Vagina (tissue), 2 donors: ENCODE results near the gene UCHL3. TPM values are rescaled to one million over a fixed set of nuclear protein-coding genes. Genes with fewer than 3 reads are reported as not detected.

Source experiments
- DNase-seq, 2 donors: peaks; one replicate each; pipeline ENCODE4 v3.0.0-alpha.2; 2017; ENCODE audit errors: extremely low spot score in 2 of 2
- H3K27ac ChIP-seq: fragments of 200-600 bp; sonication (generic); one replicate; pipeline ENCODE4 v1.5.1; 2019
- H3K27me3 ChIP-seq: fragments of 200-600 bp; sonication (generic); one replicate; pipeline ENCODE4 v1.5.1; 2019
- H3K36me3 ChIP-seq, 2 donors: fragments of 200-600 bp; sonication (generic); one replicate each; pipeline ENCODE4 v1.5.1; 2017 to 2019
- H3K4me1 ChIP-seq: fragments of 200-600 bp; sonication (generic); one replicate; pipeline ENCODE4 v1.5.1; 2019
- H3K4me3 ChIP-seq, 2 donors: fragments of 200-600 bp; sonication (generic); 1 replicate in 1 of 2; 2 replicates in 1 of 2; pipeline ENCODE4 v1.5.1; 2016 to 2019
- H3K9me3 ChIP-seq: fragments of 200-600 bp; sonication (generic); one replicate; pipeline ENCODE4 v1.5.1; 2019
- CTCF ChIP-seq, 3 experiments: fragments of 450-650 bp in 2 of 3; fragments of 200-600 bp in 1 of 3; sonication (generic) in 1 of 3; IDR thresholded peaks; one replicate each; pipeline ENCODE4 v1.5.1; 2017 to 2019; ENCODE audit warnings: antibody characterized with exemption in 3 of 3, mild to moderate bottlenecking in 2 of 3, moderate library complexity in 2 of 3
- POLR2A ChIP-seq, 2 donors: fragments of 450-650 bp; IDR thresholded peaks; one replicate each; pipeline ENCODE4 v1.6.1; 2017; ENCODE audit warnings: antibody characterized with exemption in 2 of 2, mild to moderate bottlenecking in 2 of 2, moderate library complexity in 2 of 2
- POLR2AphosphoS5 ChIP-seq, 2 donors: sonication (generic); formaldehyde crosslinking; IDR thresholded peaks; one replicate each; pipeline ENCODE4 v1.9.0; 2017; ENCODE audit warnings: antibody characterized with exemption in 2 of 2, mild to moderate bottlenecking in 2 of 2, low read depth in 1 of 2; ENCODE audit not compliant: insufficient read depth in 1 of 2
- intact Hi-C: fragments of 100-400 bp; cut with DNase I; formaldehyde crosslinking; loops from one replicate; pipeline ENCODE4 v1.15.1; 2023
- total RNA-seq: library from RNA; depleted of rRNA; stranded (reverse); fragments of >200 nt; gene quantifications from one replicate; pipeline ENCODE4 v1.2.3, GENCODE V29; 2016

Gene UCHL3
- total RNA-seq, 1 donor from 2014 or later: 5.6 TPM

- Histone ChIP-seq H3K27me3 (no peaks in the 10 kb centered on the region), H3K36me3 (peaks cover 0 to 10% of the 10 kb centered on the region in 2 donors), H3K9me3 (no peaks in the 10 kb centered on the region), H3K4me3 (no peak overlapping the region), H3K27ac (no peak overlapping the region), H3K4me1 (no peaks in the 10 kb centered on the region)
- no peak for DNase-seq
- intact Hi-C loops: no loop called here
- no peak for TF ChIP-seq POLR2A (IDR thresholded peaks at IDR 0.05)
- no peak for TF ChIP-seq POLR2AphosphoS5 (IDR thresholded peaks at IDR 0.05; ENCODE audit: insufficient read depth in 1 of 2, low read depth in 1 of 2)
- TF ChIP-seq CTCF (IDR thresholded peaks at IDR 0.05): no peak
These were observed 38.1 kb downstream of the UCHL3 start for GRCh38 chr13:75587679-75588078.

- Histone ChIP-seq H3K27ac (no peak overlapping the region), H3K36me3 (no peaks in the 10 kb centered on the region), H3K4me1 (no peaks in the 10 kb centered on the region), H3K27me3 (no peaks in the 10 kb centered on the region), H3K4me3 (no peak overlapping the region), H3K9me3 (no peaks in the 10 kb centered on the region)
- no peak for DNase-seq
- no peak for TF ChIP-seq POLR2AphosphoS5 (IDR thresholded peaks at IDR 0.05; ENCODE audit: insufficient read depth in 1 of 2, low read depth in 1 of 2)
- TF ChIP-seq POLR2A (IDR thresholded peaks at IDR 0.05): no peak
- TF ChIP-seq CTCF (IDR thresholded peaks at IDR 0.05): no peak
- intact Hi-C loops: no loop called here
These were observed 47.1 kb downstream of the UCHL3 start for GRCh38 chr13:75596657-75597182.

GRCh38 chr13:75600371-75600770 lies 50.8 kb downstream of the UCHL3 start:
- Histone ChIP-seq H3K4me3 (no peak overlapping the region), H3K27me3 (no peaks in the 10 kb centered on the region), H3K9me3 (no peaks in the 10 kb centered on the region), H3K36me3 (no peaks in the 10 kb centered on the region), H3K27ac (no peak overlapping the region), H3K4me1 (no peaks in the 10 kb centered on the region)
- TF ChIP-seq POLR2AphosphoS5 (IDR thresholded peaks at IDR 0.05; ENCODE audit: insufficient read depth in 1 of 2, low read depth in 1 of 2): no peak
- no peak for TF ChIP-seq POLR2A (IDR thresholded peaks at IDR 0.05)
- TF ChIP-seq CTCF (IDR thresholded peaks at IDR 0.05): no peak
- no peak for DNase-seq
- intact Hi-C loops: no loop called here

- Histone ChIP-seq H3K36me3 (no peaks in the 10 kb centered on the region), H3K27ac (no peak overlapping the region), H3K9me3 (no peaks in the 10 kb centered on the region), H3K4me3 (no peak overlapping the region), H3K4me1 (no peaks in the 10 kb centered on the region), H3K27me3 (no peaks in the 10 kb centered on the region)
- TF ChIP-seq CTCF (IDR thresholded peaks at IDR 0.05) (no peak), POLR2A (IDR thresholded peaks at IDR 0.05) (no peak), POLR2AphosphoS5 (IDR thresholded peaks at IDR 0.05; ENCODE audit: insufficient read depth in 1 of 2, low read depth in 1 of 2) (no peak)
- intact Hi-C loops: no loop called here
- DNase-seq: no peak
These were observed 53.4 kb downstream of the UCHL3 start for GRCh38 chr13:75603038-75603437.

GRCh38 chr13:75607447-75607846 lies 57.9 kb downstream of the UCHL3 start:
- TF ChIP-seq CTCF (IDR thresholded peaks at IDR 0.05) (no peak), POLR2A (IDR thresholded peaks at IDR 0.05) (no peak), POLR2AphosphoS5 (IDR thresholded peaks at IDR 0.05; ENCODE audit: insufficient read depth in 1 of 2, low read depth in 1 of 2) (no peak)
- Histone ChIP-seq H3K4me3 (no peak overlapping the region), H3K4me1 (no peaks in the 10 kb centered on the region), H3K27ac (no peak overlapping the region), H3K27me3 (no peaks in the 10 kb centered on the region), H3K36me3 (no peaks in the 10 kb centered on the region), H3K9me3 (no peaks in the 10 kb centered on the region)
- intact Hi-C loops: no loop called here
- DNase-seq: no peak
